Prostate gland (tissue), 2 donors: ENCODE results near the gene MAPKBP1.

Source experiments
- CTCF ChIP-seq, 4 experiments: fragments of 200-600 bp in 2 of 4; fragments of 450-650 bp in 2 of 4; sonication (generic) in 2 of 4; IDR thresholded peaks; 1 replicate in 3 of 4; 2 replicates in 1 of 4; pipeline ENCODE4 v1.5.1; 2016 to 2019; ENCODE audit warnings: antibody characterized with exemption in 4 of 4, mild to moderate bottlenecking in 2 of 4, moderate library complexity in 2 of 4
- POLR2A ChIP-seq: fragments of 450-650 bp; IDR thresholded peaks from one replicate; pipeline ENCODE4 v1.6.1; 2016; ENCODE audit warnings: antibody characterized with exemption, mild to moderate bottlenecking
- POLR2AphosphoS5 ChIP-seq: sonication (generic); formaldehyde crosslinking; IDR thresholded peaks from one replicate; pipeline ENCODE4 v1.6.1; 2017; ENCODE audit warnings: antibody characterized with exemption

DNA sequence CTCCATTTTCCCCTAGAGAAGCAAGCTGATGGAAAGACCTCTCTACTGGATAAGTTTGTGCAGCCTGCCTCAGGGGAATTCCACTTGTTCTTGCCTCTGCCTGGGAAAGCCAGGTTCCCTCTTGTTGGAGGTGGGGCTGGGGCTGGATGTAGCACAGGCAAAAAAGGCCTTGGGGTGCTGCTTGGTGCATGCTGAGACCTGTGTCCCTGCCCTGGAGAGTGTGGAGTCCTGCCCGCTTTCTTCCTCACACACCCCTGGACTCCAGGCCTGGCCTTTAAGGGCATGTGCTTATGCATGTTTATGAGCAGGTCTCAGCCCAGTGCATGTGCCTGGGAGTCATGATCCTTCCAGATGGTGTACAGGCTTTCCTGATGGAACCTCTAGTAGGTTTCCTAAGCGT lies 30.1 kb downstream of the MAPKBP1 start:
- TF ChIP-seq CTCF (IDR thresholded peaks at IDR 0.05) (no peak), POLR2AphosphoS5 (peak; percentile 11), POLR2A (no peak)
